Measurements from ENCODE around the gene NDEL1.

DNA sequence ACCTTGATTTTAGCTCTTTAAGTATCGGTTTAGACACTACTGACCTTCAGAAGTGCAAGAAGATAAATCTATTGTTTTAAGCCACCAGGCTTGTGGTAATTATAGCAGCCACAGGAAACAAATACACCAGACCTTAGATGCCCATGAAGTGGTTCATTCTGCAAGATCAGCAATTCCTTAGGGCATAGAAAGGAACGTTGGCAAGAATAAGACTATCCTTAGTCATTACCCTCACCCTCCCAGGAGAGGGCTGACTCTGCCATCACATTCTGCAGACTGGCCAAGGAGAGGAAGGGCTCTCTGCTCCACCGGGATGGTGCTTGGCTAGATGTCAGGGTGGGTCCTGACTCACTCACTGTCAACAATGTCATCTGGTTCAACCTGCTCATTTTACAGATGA, 14.1 kb upstream of the NDEL1 start:
- TF ChIP-seq, protein P1, sequence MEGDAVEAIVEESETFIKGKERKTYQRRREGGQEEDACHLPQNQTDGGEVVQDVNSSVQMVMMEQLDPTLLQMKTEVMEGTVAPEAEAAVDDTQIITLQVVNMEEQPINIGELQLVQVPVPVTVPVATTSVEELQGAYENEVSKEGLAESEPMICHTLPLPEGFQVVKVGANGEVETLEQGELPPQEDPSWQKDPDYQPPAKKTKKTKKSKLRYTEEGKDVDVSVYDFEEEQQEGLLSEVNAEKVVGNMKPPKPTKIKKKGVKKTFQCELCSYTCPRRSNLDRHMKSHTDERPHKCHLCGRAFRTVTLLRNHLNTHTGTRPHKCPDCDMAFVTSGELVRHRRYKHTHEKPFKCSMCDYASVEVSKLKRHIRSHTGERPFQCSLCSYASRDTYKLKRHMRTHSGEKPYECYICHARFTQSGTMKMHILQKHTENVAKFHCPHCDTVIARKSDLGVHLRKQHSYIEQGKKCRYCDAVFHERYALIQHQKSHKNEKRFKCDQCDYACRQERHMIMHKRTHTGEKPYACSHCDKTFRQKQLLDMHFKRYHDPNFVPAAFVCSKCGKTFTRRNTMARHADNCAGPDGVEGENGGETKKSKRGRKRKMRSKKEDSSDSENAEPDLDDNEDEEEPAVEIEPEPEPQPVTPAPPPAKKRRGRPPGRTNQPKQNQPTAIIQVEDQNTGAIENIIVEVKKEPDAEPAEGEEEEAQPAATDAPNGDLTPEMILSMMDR (IDR thresholded peaks at IDR 0.05): no peak
- TF ChIP-seq POLR2A (IDR thresholded peaks at IDR 0.05): no peak
